Naive thymus-derived CD4-positive, alpha-beta T cell (primary cell): ENCODE data around the gene EPHB1. TPM values are rescaled to one million over a fixed set of nuclear protein-coding genes. Genes with fewer than 3 reads are reported as not detected.
"Not testable (repeated sequence)": the region's sequence is repeated elsewhere in the genome, so short reads cannot be mapped to it uniquely, and the experiment has no call there.

ENCODE experiments used
- ATAC-seq: fragments of 150-1000 bp; cut with Tn5 transposase; 2 replicates; pipeline ENCODE4 v1.10.0; 2021; ENCODE audit warnings: mild to moderate bottlenecking, moderate library complexity
- CTCF ChIA-PET: fragments of 350-600 bp; sonication (Branson Sonifier 250); formaldehyde crosslinking; loops from one replicate; lab custom pipeline; 2021; ENCODE audit warnings: antibody characterized with exemption; lab: Charles Lee
- POLR2A ChIA-PET: fragments of 350-600 bp; sonication (Branson Sonifier 250); formaldehyde crosslinking; loops from one replicate; lab custom pipeline; 2021; ENCODE audit warnings: antibody characterized with exemption, inconsistent platforms; lab: Charles Lee
- DNase-seq, 9 donors: peaks; one replicate each; pipeline versions ENCODE4 v3.0.0 to v3.0.0-alpha.2; 2020 to 2022; ENCODE audit warnings: mixed read lengths in 1 of 9
- H3K27ac ChIP-seq: one replicate; pipeline ENCODE4 v1.7.0; 2013; ENCODE audit warnings: mild to moderate bottlenecking, low read depth, low read length, moderate library complexity
- H3K27me3 ChIP-seq, 2 donors: one replicate each; pipeline ENCODE4 v1.7.0; 2013; ENCODE audit warnings: low read length in 2 of 2, mild to moderate bottlenecking in 2 of 2, moderate library complexity in 2 of 2; ENCODE audit not compliant: control insufficient read depth in 2 of 2, insufficient read depth in 2 of 2
- H3K36me3 ChIP-seq, 3 experiments: 1 replicate in 2 of 3; 2 replicates in 1 of 3; pipeline ENCODE4 v1.7.0; 2013; ENCODE audit warnings: low read length in 3 of 3, mild to moderate bottlenecking in 3 of 3, moderate library complexity in 1 of 3; ENCODE audit not compliant: insufficient read depth in 3 of 3, control insufficient read depth in 2 of 3
- H3K4me1 ChIP-seq, 2 donors: one replicate each; pipeline ENCODE4 v1.7.0; 2013; ENCODE audit warnings: low read length in 2 of 2, mild to moderate bottlenecking in 2 of 2, moderate library complexity in 1 of 2; ENCODE audit not compliant: control insufficient read depth in 2 of 2, insufficient read depth in 2 of 2
- H3K4me3 ChIP-seq: 2 replicates; pipeline ENCODE4 v1.7.0; 2013; ENCODE audit warnings: mild to moderate bottlenecking, low read length
- H3K9me3 ChIP-seq, 3 experiments: 1 replicate in 2 of 3; 2 replicates in 1 of 3; pipeline ENCODE4 v1.7.0; 2013; ENCODE audit warnings: low read length in 3 of 3; ENCODE audit not compliant: control insufficient read depth in 2 of 3
- H3K27ac Mint-ChIP-seq, 9 donors: one replicate each; pipeline ENCODE4 v1.8.0; 2020 to 2022; ENCODE audit warnings: mixed read lengths in 9 of 9, mild to moderate bottlenecking in 8 of 9, moderate library complexity in 5 of 9, inconsistent platforms in 2 of 9
- H3K27me3 Mint-ChIP-seq, 5 donors: one replicate each; pipeline ENCODE4 v1.8.0; 2021 to 2022; ENCODE audit warnings: mixed read lengths in 5 of 5, mild to moderate bottlenecking in 1 of 5
- H3K36me3 Mint-ChIP-seq, 5 donors: one replicate each; pipeline ENCODE4 v1.8.0; 2020 to 2022; ENCODE audit warnings: mixed read lengths in 5 of 5, mild to moderate bottlenecking in 3 of 5, inconsistent platforms in 1 of 5
- H3K4me1 Mint-ChIP-seq, 7 donors: one replicate each; pipeline ENCODE4 v1.8.0; 2020 to 2022; ENCODE audit warnings: mixed read lengths in 7 of 7, mild to moderate bottlenecking in 3 of 7, inconsistent platforms in 1 of 7
- H3K4me3 Mint-ChIP-seq, 10 donors: one replicate each; pipeline ENCODE4 v1.8.0; 2020 to 2022; ENCODE audit warnings: mild to moderate bottlenecking in 10 of 10, mixed read lengths in 10 of 10, moderate library complexity in 6 of 10, inconsistent platforms in 2 of 10
- H3K9me3 Mint-ChIP-seq, 11 donors: one replicate each; pipeline ENCODE4 v1.8.0; 2020 to 2022; ENCODE audit warnings: mixed read lengths in 11 of 11, mild to moderate bottlenecking in 4 of 11, inconsistent platforms in 1 of 11, moderate library complexity in 1 of 11
- intact Hi-C, 2 donors: fragments of 100-400 bp; cut with micrococcal nuclease; formaldehyde crosslinking; loops; one replicate each; pipeline ENCODE4 v1.15.1; 2023
- polyA plus RNA-seq, 2 donors: library from polyadenylated mRNA; unstranded; fragments of 300-500 nt; fragmentation: Illumina TruSeq; gene quantifications; one replicate each; pipeline ENCODE4 v1.2.3, GENCODE V29; 2021
- total RNA-seq, 6 experiments: library from RNA in 5 of 6; stranded (reverse) in 5 of 6; gene quantifications; 1 replicate in 5 of 6; 2 replicates in 1 of 6; pipeline ENCODE4 v1.2.3 and lab custom pipeline; 2021 to 2026

The EPHB1 gene
- total and polyA plus RNA-seq, 7 experiments from 2014 or later, result 1.6 to 2.2 (median 1.8) TPM; not detected in 4

GRCh38 chr3:135066844-135067727 is 272.0 kb downstream of the EPHB1 start:
- H3K4me3 ChIP-seq, H3K27me3 ChIP-seq, H3K4me1 Mint-ChIP-seq, H3K27ac ChIP-seq, POLR2A ChIA-PET, H3K9me3 ChIP-seq, intact Hi-C loops, DNase-seq, H3K36me3 Mint-ChIP-seq, H3K27ac Mint-ChIP-seq, ATAC-seq, H3K36me3 ChIP-seq, H3K4me1 ChIP-seq, H3K4me3 Mint-ChIP-seq: not testable (repeated sequence)
- CTCF ChIA-PET, result interaction anchor here (0.6 kb wide), 1 partner anchor 240 kb away, joined by 3 read pairs; no protein-coding TSS in a partner anchor
- Mint-ChIP-seq H3K27me3 (peaks cover 0 to 31% (median 0%) of the 10 kb centered on the region in 5 donors), H3K9me3 (peaks cover 0 to 22% (median 9%) of the 10 kb centered on the region in 11 donors)

- ChIA-PET POLR2A (no interaction called here), CTCF (no interaction called here)
- H3K27ac ChIP-seq, result no peak overlapping the region
- peaks cover 0 to 37% (median 0%) of the 10 kb centered on the region in 5 donors for H3K27me3 Mint-ChIP-seq
- ATAC-seq (no peak), DNase-seq (no peak)
- no peak overlapping the region for H3K4me3 Mint-ChIP-seq
- H3K36me3 ChIP-seq, result no peaks in the 10 kb centered on the region
- no peak overlapping the region for H3K4me3 ChIP-seq
- H3K4me1 ChIP-seq, result no peaks in the 10 kb centered on the region
- H3K27ac Mint-ChIP-seq, result no peak overlapping the region
- H3K9me3 ChIP-seq, result no peaks in the 10 kb centered on the region
- no peaks in the 10 kb centered on the region for H3K36me3 Mint-ChIP-seq
- H3K9me3 Mint-ChIP-seq, result peaks cover 0 to 20% (median 10%) of the 10 kb centered on the region in 11 donors
- peaks cover 0 to 3% (median 0%) of the 10 kb centered on the region in 7 donors for H3K4me1 Mint-ChIP-seq
- no peaks in the 10 kb centered on the region for H3K27me3 ChIP-seq
- intact Hi-C loops, result no loop called here
Measured at GRCh38 chr3:135068011-135068410, 273.0 kb downstream of the EPHB1 start.

DNA sequence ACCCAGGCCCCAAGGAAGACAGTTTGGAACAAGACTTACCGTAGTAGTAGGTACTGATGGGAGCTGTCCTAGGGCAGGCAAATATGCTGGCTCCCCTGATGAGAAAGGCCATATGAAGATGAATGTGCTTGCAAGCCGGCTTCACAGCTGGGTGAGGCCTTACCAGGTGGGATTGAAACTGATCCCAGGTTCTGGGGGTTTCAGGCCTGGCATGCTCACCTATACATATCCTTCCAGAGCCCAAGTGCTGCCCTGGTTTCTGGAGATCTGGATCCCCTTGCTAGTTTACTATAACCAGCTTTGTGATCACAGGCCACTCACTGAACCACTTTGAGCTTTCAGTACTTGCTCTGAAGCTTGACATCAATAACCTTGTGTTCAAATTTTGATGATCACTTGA is 274.3 kb downstream of the EPHB1 start:
- Mint-ChIP-seq H3K27me3 (peaks cover 0 to 37% (median 0%) of the 10 kb centered on the region in 5 donors), H3K4me1 (peaks cover 0 to 3% (median 0%) of the 10 kb centered on the region in 7 donors), H3K27ac (no peak overlapping the region), H3K4me3 (no peak overlapping the region), H3K9me3 (peaks cover 0 to 13% (median 7%) of the 10 kb centered on the region in 11 donors), H3K36me3 (no peaks in the 10 kb centered on the region)
- ChIA-PET CTCF (no interaction called here), POLR2A (no interaction called here)
- Histone ChIP-seq H3K27me3 (no peaks in the 10 kb centered on the region), H3K36me3 (no peaks in the 10 kb centered on the region), H3K27ac (no peak overlapping the region), H3K4me3 (no peak overlapping the region), H3K4me1 (no peaks in the 10 kb centered on the region), H3K9me3 (no peaks in the 10 kb centered on the region)
- no peak for DNase-seq
- intact Hi-C loops, result no loop called here
- ATAC-seq, result no peak

DNA sequence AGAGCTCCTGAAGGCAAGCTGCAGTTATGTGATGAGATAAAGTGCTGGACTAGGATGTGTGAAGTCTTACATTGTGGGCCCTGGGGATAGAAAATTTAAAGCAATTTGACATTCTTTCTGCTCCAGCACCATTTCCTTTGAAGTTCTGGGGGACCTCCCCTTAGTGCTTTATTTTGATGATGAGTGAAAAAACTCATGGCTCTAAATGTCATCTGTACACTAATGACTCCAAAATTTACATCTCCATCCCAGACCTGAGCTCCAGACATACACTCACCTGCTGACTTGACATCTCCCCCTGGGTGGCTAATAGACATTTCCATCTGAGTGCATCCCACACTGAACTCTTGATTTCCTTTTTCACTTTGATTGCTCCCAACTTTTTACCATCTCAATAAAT is 276.4 kb downstream of the EPHB1 start:
- Histone ChIP-seq H3K9me3 (no peaks in the 10 kb centered on the region), H3K27ac (no peak overlapping the region), H3K4me1 (no peaks in the 10 kb centered on the region), H3K27me3 (no peaks in the 10 kb centered on the region), H3K36me3 (no peaks in the 10 kb centered on the region), H3K4me3 (no peak overlapping the region)
- DNase-seq (no peak), ATAC-seq (no peak)
- Mint-ChIP-seq H3K36me3 (no peaks in the 10 kb centered on the region), H3K9me3 (peaks cover 0 to 13% (median 7%) of the 10 kb centered on the region in 11 donors), H3K4me3 (no peak overlapping the region), H3K27ac (no peak overlapping the region), H3K4me1 (peaks cover 0 to 3% (median 0%) of the 10 kb centered on the region in 7 donors), H3K27me3 (peaks cover 0 to 30% (median 0%) of the 10 kb centered on the region in 5 donors)
- ChIA-PET POLR2A (no interaction called here), CTCF (no interaction called here)
- intact Hi-C loops, result no loop called here

- CTCF ChIA-PET, result no interaction called here
- H3K27ac Mint-ChIP-seq, result no peak overlapping the region
- DNase-seq (no peak), ATAC-seq (no peak)
- peaks cover 0 to 13% (median 6%) of the 10 kb centered on the region in 11 donors for H3K9me3 Mint-ChIP-seq
- peaks cover 0 to 26% (median 0%) of the 10 kb centered on the region in 5 donors for H3K27me3 Mint-ChIP-seq
- Histone ChIP-seq H3K27ac (no peak overlapping the region), H3K36me3 (no peaks in the 10 kb centered on the region), H3K4me3 (no peak overlapping the region), H3K4me1 (no peaks in the 10 kb centered on the region), H3K27me3 (no peaks in the 10 kb centered on the region), H3K9me3 (no peaks in the 10 kb centered on the region)
- POLR2A ChIA-PET, result no interaction called here
- H3K36me3 Mint-ChIP-seq, result no peaks in the 10 kb centered on the region
- intact Hi-C loops, result no loop called here
- H3K4me1 Mint-ChIP-seq, result peaks cover 0 to 3% (median 0%) of the 10 kb centered on the region in 7 donors
- H3K4me3 Mint-ChIP-seq, result no peak overlapping the region
Measured at GRCh38 chr3:135072431-135072830, 277.4 kb downstream of the EPHB1 start.

DNA sequence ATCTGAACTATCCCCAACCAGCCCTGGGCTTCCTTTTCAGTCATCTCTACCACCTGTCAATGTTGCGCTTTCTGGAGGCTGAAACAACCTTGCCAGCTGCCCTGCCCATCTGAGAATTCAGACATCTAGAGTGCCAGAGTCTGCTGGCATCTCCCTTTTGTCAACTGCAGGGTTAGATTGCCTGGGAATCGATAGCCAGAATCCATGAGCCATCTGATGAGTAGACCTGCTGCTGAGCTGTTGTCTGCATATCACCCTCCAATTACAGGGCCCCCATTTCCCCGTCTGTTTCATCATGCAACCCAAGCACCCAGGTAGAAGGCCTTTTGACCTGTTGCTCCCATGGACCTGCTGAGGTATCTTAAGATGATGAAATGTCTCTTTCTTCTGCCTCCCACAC is 280.1 kb downstream of the EPHB1 start:
- H3K4me1 Mint-ChIP-seq, result peaks cover 0 to 3% (median 0%) of the 10 kb centered on the region in 7 donors
- ChIA-PET CTCF (no interaction called here), POLR2A (no interaction called here)
- DNase-seq (no peak), ATAC-seq (no peak)
- peaks cover 0 to 9% (median 5%) of the 10 kb centered on the region in 11 donors for H3K9me3 Mint-ChIP-seq
- no peak overlapping the region for H3K27ac Mint-ChIP-seq
- Histone ChIP-seq H3K36me3 (no peaks in the 10 kb centered on the region), H3K9me3 (no peaks in the 10 kb centered on the region), H3K27me3 (no peaks in the 10 kb centered on the region), H3K27ac (no peak overlapping the region), H3K4me3 (no peak overlapping the region), H3K4me1 (no peaks in the 10 kb centered on the region)
- intact Hi-C loops, result no loop called here
- H3K4me3 Mint-ChIP-seq, result no peak overlapping the region
- H3K27me3 Mint-ChIP-seq, result peaks cover 0 to 25% (median 4%) of the 10 kb centered on the region in 5 donors
- no peaks in the 10 kb centered on the region for H3K36me3 Mint-ChIP-seq
